ENCODE results near the gene TCL1B.

Gene TCL1B

DNA sequence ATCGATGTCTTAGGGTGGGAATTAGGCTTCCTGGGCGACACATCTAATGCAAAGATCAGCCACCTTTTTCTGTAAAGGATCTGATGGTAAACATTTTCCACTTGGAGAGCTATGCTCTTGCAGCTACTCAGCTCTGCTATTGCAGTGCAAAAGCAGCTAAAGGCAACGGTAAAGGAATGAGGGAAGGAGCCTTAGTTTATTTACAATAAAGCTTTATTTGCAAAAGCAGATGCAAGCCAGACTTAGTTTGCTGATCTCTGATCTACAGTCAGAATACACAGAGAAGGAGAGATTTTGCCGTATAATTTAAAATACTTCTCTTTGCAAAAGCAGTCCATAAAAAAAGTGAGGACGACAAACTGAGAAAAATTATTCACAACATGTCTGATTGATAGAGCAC, 3.2 kb downstream of the TCL1B start:
- Histone ChIP-seq H3K27ac (ENCODE audit: low read length) (no peak overlapping the region), H3K9ac (ENCODE audit: low read length in 2 of 2) (no peak overlapping the region), H3K36me3 (ENCODE audit: control insufficient read depth in 2 of 2, insufficient read depth in 2 of 2, low read length in 2 of 2) (no peaks in the 10 kb centered on the region), H3K4me3 (ENCODE audit: low read length in 2 of 2) (no peak overlapping the region), H3K4me1 (ENCODE audit: control insufficient read depth, insufficient read depth, low read length) (no peaks in the 10 kb centered on the region), H3K9me3 (ENCODE audit: control insufficient read depth in 2 of 2, low read length in 2 of 2) (peaks cover 0 to 5% of the 10 kb centered on the region in 2 donors), H3K27me3 (ENCODE audit: control insufficient read depth in 1 of 2, insufficient read depth in 2 of 2, low read length in 2 of 2) (peaks cover 4 to 6% of the 10 kb centered on the region in 2 donors)

DNA sequence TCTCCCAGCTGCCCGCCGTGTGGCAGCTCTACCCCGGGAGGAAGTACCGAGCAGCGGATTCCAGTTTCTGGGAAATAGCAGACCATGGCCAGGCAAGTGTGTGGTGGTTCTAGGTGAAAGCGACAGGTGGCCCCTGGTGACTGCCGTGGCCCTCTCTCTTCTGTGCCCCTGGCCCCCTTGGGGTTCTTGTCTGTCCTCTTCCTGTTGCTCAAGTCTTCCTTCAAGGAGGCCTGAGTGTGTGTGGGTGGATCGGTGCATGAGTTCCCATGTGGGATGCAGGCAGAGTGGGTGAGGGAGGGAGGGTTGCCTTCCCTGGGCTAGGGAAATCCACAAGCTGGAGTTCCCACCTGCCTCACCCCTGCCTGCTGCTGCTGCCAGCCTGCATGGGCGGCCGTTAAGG, 4.6 kb downstream of the TCL1B start:
- Histone ChIP-seq H3K4me1 (ENCODE audit: control insufficient read depth, insufficient read depth, low read length) (no peaks in the 10 kb centered on the region), H3K36me3 (ENCODE audit: control insufficient read depth in 2 of 2, insufficient read depth in 2 of 2, low read length in 2 of 2) (no peaks in the 10 kb centered on the region), H3K27me3 (ENCODE audit: control insufficient read depth in 1 of 2, insufficient read depth in 2 of 2, low read length in 2 of 2) (peaks cover 6 to 7% of the 10 kb centered on the region in 2 donors), H3K9ac (ENCODE audit: low read length in 2 of 2) (no peak overlapping the region), H3K4me3 (ENCODE audit: low read length in 2 of 2) (no peak overlapping the region), H3K9me3 (ENCODE audit: control insufficient read depth in 2 of 2, low read length in 2 of 2) (no peaks in the 10 kb centered on the region), H3K27ac (ENCODE audit: low read length) (no peak overlapping the region)

GRCh38 chr14:95691591-95691990, 5.4 kb downstream of the TCL1B start:
- Histone ChIP-seq H3K27me3 (ENCODE audit: control insufficient read depth in 1 of 2, insufficient read depth in 2 of 2, low read length in 2 of 2) (peaks cover 6 to 7% of the 10 kb centered on the region in 2 donors), H3K9ac (ENCODE audit: low read length in 2 of 2) (no peak overlapping the region), H3K4me3 (ENCODE audit: low read length in 2 of 2) (no peak overlapping the region), H3K4me1 (ENCODE audit: control insufficient read depth, insufficient read depth, low read length) (no peaks in the 10 kb centered on the region), H3K9me3 (ENCODE audit: control insufficient read depth in 2 of 2, low read length in 2 of 2) (no peaks in the 10 kb centered on the region), H3K27ac (ENCODE audit: low read length) (no peak overlapping the region), H3K36me3 (ENCODE audit: control insufficient read depth in 2 of 2, insufficient read depth in 2 of 2, low read length in 2 of 2) (no peaks in the 10 kb centered on the region)

- no peaks in the 10 kb centered on the region for H3K4me1 ChIP-seq (ENCODE audit: control insufficient read depth, insufficient read depth, low read length)
- peaks cover 6 to 7% of the 10 kb centered on the region in 2 donors for H3K27me3 ChIP-seq (ENCODE audit: control insufficient read depth in 1 of 2, insufficient read depth in 2 of 2, low read length in 2 of 2)
- no peak overlapping the region for H3K27ac ChIP-seq (ENCODE audit: low read length)
- H3K9me3 ChIP-seq (ENCODE audit: control insufficient read depth in 2 of 2, low read length in 2 of 2): no peaks in the 10 kb centered on the region
- no peak overlapping the region for H3K4me3 ChIP-seq (ENCODE audit: low read length in 2 of 2)
- H3K9ac ChIP-seq (ENCODE audit: low read length in 2 of 2): no peak overlapping the region
- H3K36me3 ChIP-seq (ENCODE audit: control insufficient read depth in 2 of 2, insufficient read depth in 2 of 2, low read length in 2 of 2): no peaks in the 10 kb centered on the region
Measured at GRCh38 chr14:95692109-95692508, 5.9 kb downstream of the TCL1B start.

DNA sequence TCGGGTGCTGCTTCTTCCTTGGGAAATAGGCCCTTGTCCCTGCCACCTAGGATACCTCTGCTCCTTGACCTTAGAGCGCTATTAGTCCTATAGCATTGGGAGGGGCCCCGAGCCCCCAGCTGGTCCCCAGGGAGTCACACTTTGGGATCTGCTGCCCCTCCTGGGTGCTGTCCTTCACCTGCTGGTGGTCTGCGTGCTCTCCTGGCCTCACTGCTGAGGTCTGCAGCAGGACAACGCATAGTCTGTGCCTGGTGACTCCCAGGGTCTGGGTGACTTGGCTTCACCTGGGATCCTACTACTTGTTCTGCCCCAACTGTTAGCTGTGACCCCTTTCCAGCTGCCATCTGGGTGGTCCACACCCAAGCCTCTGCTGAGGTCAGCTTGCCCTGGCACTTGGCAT, 8.8 kb downstream of the TCL1B start:
- Histone ChIP-seq H3K27ac (ENCODE audit: low read length) (no peak overlapping the region), H3K9ac (ENCODE audit: low read length in 2 of 2) (no peak overlapping the region), H3K4me3 (ENCODE audit: low read length in 2 of 2) (no peak overlapping the region), H3K36me3 (ENCODE audit: control insufficient read depth in 2 of 2, insufficient read depth in 2 of 2, low read length in 2 of 2) (no peaks in the 10 kb centered on the region), H3K9me3 (ENCODE audit: control insufficient read depth in 2 of 2, low read length in 2 of 2) (no peaks in the 10 kb centered on the region), H3K27me3 (ENCODE audit: control insufficient read depth in 1 of 2, insufficient read depth in 2 of 2, low read length in 2 of 2) (peaks cover 6 to 7% of the 10 kb centered on the region in 2 donors), H3K4me1 (ENCODE audit: control insufficient read depth, insufficient read depth, low read length) (no peaks in the 10 kb centered on the region)

GRCh38 chr14:95695913-95696312, 9.7 kb downstream of the TCL1B start:
- no peaks in the 10 kb centered on the region for H3K9me3 ChIP-seq (ENCODE audit: control insufficient read depth in 2 of 2, low read length in 2 of 2)
- H3K4me3 ChIP-seq (ENCODE audit: low read length in 2 of 2): no peak overlapping the region
- H3K9ac ChIP-seq (ENCODE audit: low read length in 2 of 2): no peak overlapping the region
- H3K4me1 ChIP-seq (ENCODE audit: control insufficient read depth, insufficient read depth, low read length): no peaks in the 10 kb centered on the region
- H3K36me3 ChIP-seq (ENCODE audit: control insufficient read depth in 2 of 2, insufficient read depth in 2 of 2, low read length in 2 of 2): no peaks in the 10 kb centered on the region
- H3K27ac ChIP-seq (ENCODE audit: low read length): no peak overlapping the region
- peaks cover 6 to 7% of the 10 kb centered on the region in 2 donors for H3K27me3 ChIP-seq (ENCODE audit: control insufficient read depth in 1 of 2, insufficient read depth in 2 of 2, low read length in 2 of 2)

DNA sequence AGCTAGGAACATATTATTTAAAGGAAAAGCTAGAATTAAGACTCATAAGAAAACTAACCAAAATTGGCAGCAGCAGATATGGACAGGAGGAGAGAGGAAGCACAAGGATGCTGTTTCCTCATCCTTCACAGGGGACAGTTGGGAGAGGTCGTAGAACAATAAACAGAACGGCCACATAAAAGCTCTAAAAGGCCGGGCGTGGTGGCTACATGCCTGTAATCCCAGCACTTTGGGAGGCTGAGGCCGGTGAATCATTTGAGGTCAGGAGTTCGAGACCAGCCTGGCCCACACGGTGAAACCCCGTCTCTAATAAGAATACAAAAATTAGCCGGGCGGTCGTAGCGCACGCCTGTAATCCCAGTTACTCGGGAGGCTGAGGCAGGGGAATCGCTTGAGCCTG, 10.5 kb downstream of the TCL1B start:
- no peak overlapping the region for H3K27ac ChIP-seq (ENCODE audit: low read length)
- no peak overlapping the region for H3K9ac ChIP-seq (ENCODE audit: low read length in 2 of 2)
- H3K9me3 ChIP-seq (ENCODE audit: control insufficient read depth in 2 of 2, low read length in 2 of 2): no peaks in the 10 kb centered on the region
- H3K4me3 ChIP-seq (ENCODE audit: low read length in 2 of 2): no peak overlapping the region
- H3K36me3 ChIP-seq (ENCODE audit: control insufficient read depth in 2 of 2, insufficient read depth in 2 of 2, low read length in 2 of 2): no peaks in the 10 kb centered on the region
- no peaks in the 10 kb centered on the region for H3K4me1 ChIP-seq (ENCODE audit: control insufficient read depth, insufficient read depth, low read length)
- H3K27me3 ChIP-seq (ENCODE audit: control insufficient read depth in 1 of 2, insufficient read depth in 2 of 2, low read length in 2 of 2): peaks cover 4 to 10% of the 10 kb centered on the region in 2 donors

- peaks cover 2 to 8% of the 10 kb centered on the region in 2 donors for H3K27me3 ChIP-seq (ENCODE audit: control insufficient read depth in 1 of 2, insufficient read depth in 2 of 2, low read length in 2 of 2)
- no peaks in the 10 kb centered on the region for H3K4me1 ChIP-seq (ENCODE audit: control insufficient read depth, insufficient read depth, low read length)
- H3K36me3 ChIP-seq (ENCODE audit: control insufficient read depth in 2 of 2, insufficient read depth in 2 of 2, low read length in 2 of 2): no peaks in the 10 kb centered on the region
- H3K9me3 ChIP-seq (ENCODE audit: control insufficient read depth in 2 of 2, low read length in 2 of 2): no peaks in the 10 kb centered on the region
- H3K27ac ChIP-seq (ENCODE audit: low read length): no peak overlapping the region
- no peak overlapping the region for H3K9ac ChIP-seq (ENCODE audit: low read length in 2 of 2)
- H3K4me3 ChIP-seq (ENCODE audit: low read length in 2 of 2): no peak overlapping the region
Measured at GRCh38 chr14:95697764-95698163, 11.5 kb downstream of the TCL1B start.

DNA sequence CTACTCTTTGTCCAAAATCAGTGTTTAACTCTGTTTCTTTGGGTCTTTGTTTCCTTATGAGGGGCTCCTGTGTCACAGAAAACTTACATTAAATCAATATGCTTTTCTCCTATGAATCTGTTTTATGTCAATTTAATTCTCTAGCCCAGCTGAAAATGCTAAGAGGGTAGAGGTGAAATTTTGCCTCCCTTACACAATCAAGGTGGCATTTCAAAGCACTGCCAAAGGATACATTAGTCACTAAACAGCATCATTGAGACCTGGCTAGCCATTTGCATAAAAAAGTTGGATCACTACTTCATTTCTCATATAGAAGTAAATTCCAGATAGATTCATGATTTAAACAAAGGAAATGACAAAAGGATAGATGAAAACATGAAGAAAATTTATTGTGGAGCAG, 12.1 kb downstream of the TCL1B start:
- Histone ChIP-seq H3K27me3 (ENCODE audit: control insufficient read depth in 1 of 2, insufficient read depth in 2 of 2, low read length in 2 of 2) (peaks cover 2 to 8% of the 10 kb centered on the region in 2 donors), H3K9me3 (ENCODE audit: control insufficient read depth in 2 of 2, low read length in 2 of 2) (no peaks in the 10 kb centered on the region), H3K27ac (ENCODE audit: low read length) (no peak overlapping the region), H3K9ac (ENCODE audit: low read length in 2 of 2) (no peak overlapping the region), H3K4me3 (ENCODE audit: low read length in 2 of 2) (no peak overlapping the region), H3K4me1 (ENCODE audit: control insufficient read depth, insufficient read depth, low read length) (no peaks in the 10 kb centered on the region), H3K36me3 (ENCODE audit: control insufficient read depth in 2 of 2, insufficient read depth in 2 of 2, low read length in 2 of 2) (no peaks in the 10 kb centered on the region)

GRCh38 chr14:95699412-95699811, 13.2 kb downstream of the TCL1B start:
- H3K9ac ChIP-seq (ENCODE audit: low read length in 2 of 2): no peak overlapping the region
- no peak overlapping the region for H3K4me3 ChIP-seq (ENCODE audit: low read length in 2 of 2)
- H3K4me1 ChIP-seq (ENCODE audit: control insufficient read depth, insufficient read depth, low read length): no peaks in the 10 kb centered on the region
- H3K9me3 ChIP-seq (ENCODE audit: control insufficient read depth in 2 of 2, low read length in 2 of 2): no peaks in the 10 kb centered on the region
- H3K27ac ChIP-seq (ENCODE audit: low read length): no peak overlapping the region
- H3K27me3 ChIP-seq (ENCODE audit: control insufficient read depth in 1 of 2, insufficient read depth in 2 of 2, low read length in 2 of 2): peaks cover 2 to 6% of the 10 kb centered on the region in 2 donors
- H3K36me3 ChIP-seq (ENCODE audit: control insufficient read depth in 2 of 2, insufficient read depth in 2 of 2, low read length in 2 of 2): no peaks in the 10 kb centered on the region

DNA sequence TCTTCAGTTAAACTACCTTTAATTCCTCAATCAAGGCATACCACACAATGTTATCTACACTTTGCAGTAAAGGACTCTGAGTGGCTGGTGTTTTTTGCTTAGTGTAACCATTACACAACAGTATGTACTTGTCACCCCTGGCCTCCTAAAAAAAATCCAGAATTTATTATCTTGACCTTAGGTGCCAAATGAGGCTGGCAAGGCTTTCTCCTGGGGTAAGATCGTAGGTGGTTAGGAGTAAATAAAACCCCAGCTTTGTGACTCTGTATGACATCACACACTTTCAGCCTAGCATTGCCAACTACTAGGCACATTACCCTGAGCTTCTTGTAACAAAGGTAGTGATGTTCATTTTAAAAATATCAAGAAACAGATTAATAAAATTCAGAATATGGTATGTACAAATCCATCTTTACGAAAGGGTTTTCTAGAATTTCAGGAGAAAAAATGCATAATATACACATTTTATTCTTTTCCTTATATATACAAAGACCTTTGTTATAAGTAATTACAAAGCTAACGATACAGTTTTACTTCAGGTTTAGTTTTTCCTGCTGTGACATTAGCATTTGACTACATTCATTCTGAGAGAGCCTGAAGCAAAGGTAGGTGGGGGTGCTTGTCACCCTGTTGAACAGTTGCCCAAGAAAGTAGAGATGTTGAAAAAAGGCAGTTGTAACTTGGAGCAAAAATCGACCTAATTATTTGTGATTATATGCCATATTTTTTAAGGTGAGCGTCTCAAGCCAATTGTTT, 14.2 kb downstream of the TCL1B start:
- Histone ChIP-seq H3K36me3 (ENCODE audit: control insufficient read depth in 2 of 2, insufficient read depth in 2 of 2, low read length in 2 of 2) (no peaks in the 10 kb centered on the region), H3K4me3 (ENCODE audit: low read length in 2 of 2) (no peak overlapping the region), H3K9me3 (ENCODE audit: control insufficient read depth in 2 of 2, low read length in 2 of 2) (no peaks in the 10 kb centered on the region), H3K27me3 (ENCODE audit: control insufficient read depth in 1 of 2, insufficient read depth in 2 of 2, low read length in 2 of 2) (peaks cover 0 to 3% of the 10 kb centered on the region in 2 donors), H3K27ac (ENCODE audit: low read length) (no peak overlapping the region), H3K9ac (ENCODE audit: low read length in 2 of 2) (no peak overlapping the region), H3K4me1 (ENCODE audit: control insufficient read depth, insufficient read depth, low read length) (no peaks in the 10 kb centered on the region)

Measured in stomach smooth muscle (tissue), 2 donors.